Measurements from ENCODE around the gene MMP14. TPM values are rescaled to one million over a fixed set of nuclear protein-coding genes. Genes with fewer than 3 reads are reported as not detected.
A peak's percentile ranks its signal among the peaks of the same experiment; 100 is the strongest.

The MMP14 gene
- polyA plus RNA-seq, 3 donors = 0.14 to 4.6 (median 0.44) TPM

DNA sequence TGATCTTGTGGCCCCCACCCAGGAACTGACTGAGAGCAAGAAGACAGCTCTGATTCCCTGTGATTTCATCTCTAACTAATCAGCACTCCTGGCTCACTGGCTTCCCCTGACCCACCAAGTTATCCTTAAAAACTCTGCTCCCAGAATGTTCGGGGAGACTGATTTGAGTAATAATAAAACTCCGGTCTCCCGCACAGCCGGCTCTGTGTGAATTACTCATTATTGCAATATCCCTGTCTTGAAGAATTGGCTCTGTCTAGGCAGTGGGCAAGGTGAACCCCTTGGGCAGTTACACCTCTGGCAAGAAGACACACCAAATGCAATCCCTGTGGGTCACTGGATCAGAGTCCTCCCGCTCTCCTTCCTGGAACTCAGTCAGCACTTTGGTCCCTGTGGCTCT, 42.4 kb upstream of the MMP14 start:
- 68% methylated on average over 4 of the region's 5 CpGs for WGBS (ENCODE audit: insufficient coverage)
- Mint-ChIP-seq H3K4me1 (peaks cover 78% of the 10 kb centered on the region), H3K9me3 (peaks cover 0 to 4% (median 0%) of the 10 kb centered on the region in 7 donors), H3K4me3 (no peak overlapping the region), H3K36me3 (peaks cover 46 to 76% of the 10 kb centered on the region in 2 donors), H3K27ac (peak overlapping the region in 5 of 7 donors; percentile 51 to 87 (median 76)), H3K27me3 (ENCODE audit: low read depth in 3 of 3) (no peaks in the 10 kb centered on the region)
- Histone ChIP-seq H3K4me3 (replicated peaks in 1 of 3; ENCODE audit: low read depth in 2 of 3, low read length in 3 of 3) (no peak overlapping the region), H3K27me3 (ENCODE audit: control insufficient read depth in 2 of 2, insufficient read depth in 2 of 2, low read length in 2 of 2) (no peaks in the 10 kb centered on the region), H3K36me3 (replicated peaks in 1 of 2; ENCODE audit: control insufficient read depth in 1 of 2, insufficient read depth in 2 of 2, low read length in 2 of 2) (peaks cover 27 to 49% of the 10 kb centered on the region in 2 donors), H3K27ac (ENCODE audit: low read depth in 1 of 2, low read length in 2 of 2) (peak overlapping the region in 1 of 2 donors; percentile 47), H3K9me3 (replicated peaks in 1 of 2; ENCODE audit: control insufficient read depth in 1 of 2, insufficient read depth in 1 of 2, low read length in 2 of 2) (no peaks in the 10 kb centered on the region), H3K79me2 (ENCODE audit: insufficient read depth, low read length) (peaks cover 84% of the 10 kb centered on the region), H2AFZ (ENCODE audit: insufficient read depth, low read depth, low read length, poor library complexity, severe bottlenecking) (no peak overlapping the region), H3K9ac (ENCODE audit: insufficient read depth, low read length, poor library complexity, severe bottlenecking) (no peak overlapping the region), H3K4me1 (ENCODE audit: control insufficient read depth in 1 of 2, insufficient read depth in 2 of 2, low read length in 2 of 2) (peaks cover 64 to 73% of the 10 kb centered on the region in 2 donors), H3K4me2 (replicated peaks; ENCODE audit: extremely low read depth, low read length, poor library complexity, severe bottlenecking) (no peak overlapping the region), H4K20me1 (ENCODE audit: insufficient read depth, low read length) (peaks cover 39% of the 10 kb centered on the region)
- TF ChIP-seq, protein P1, sequence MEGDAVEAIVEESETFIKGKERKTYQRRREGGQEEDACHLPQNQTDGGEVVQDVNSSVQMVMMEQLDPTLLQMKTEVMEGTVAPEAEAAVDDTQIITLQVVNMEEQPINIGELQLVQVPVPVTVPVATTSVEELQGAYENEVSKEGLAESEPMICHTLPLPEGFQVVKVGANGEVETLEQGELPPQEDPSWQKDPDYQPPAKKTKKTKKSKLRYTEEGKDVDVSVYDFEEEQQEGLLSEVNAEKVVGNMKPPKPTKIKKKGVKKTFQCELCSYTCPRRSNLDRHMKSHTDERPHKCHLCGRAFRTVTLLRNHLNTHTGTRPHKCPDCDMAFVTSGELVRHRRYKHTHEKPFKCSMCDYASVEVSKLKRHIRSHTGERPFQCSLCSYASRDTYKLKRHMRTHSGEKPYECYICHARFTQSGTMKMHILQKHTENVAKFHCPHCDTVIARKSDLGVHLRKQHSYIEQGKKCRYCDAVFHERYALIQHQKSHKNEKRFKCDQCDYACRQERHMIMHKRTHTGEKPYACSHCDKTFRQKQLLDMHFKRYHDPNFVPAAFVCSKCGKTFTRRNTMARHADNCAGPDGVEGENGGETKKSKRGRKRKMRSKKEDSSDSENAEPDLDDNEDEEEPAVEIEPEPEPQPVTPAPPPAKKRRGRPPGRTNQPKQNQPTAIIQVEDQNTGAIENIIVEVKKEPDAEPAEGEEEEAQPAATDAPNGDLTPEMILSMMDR (IDR thresholded peaks at IDR 0.05) = no peak
- intact Hi-C loops (cut with micrococcal nuclease) = no loop called here
- DNase-seq = no peak

- TF ChIP-seq, protein P1 (IDR thresholded peaks at IDR 0.05) = no peak
- H2AFZ ChIP-seq (ENCODE audit: insufficient read depth, low read depth, low read length, poor library complexity, severe bottlenecking) = no peak overlapping the region
- 97% methylated on average over 4 of the region's 7 CpGs for WGBS (ENCODE audit: insufficient coverage)
Measured at GRCh38 chr14:22794551-22794951, 41.8 kb upstream of the MMP14 start.

More at GRCh38 chr14:22794551-22794951, 41.8 kb upstream of the MMP14 start:
- H3K27ac ChIP-seq (ENCODE audit: low read depth in 1 of 2, low read length in 2 of 2) = peak overlapping the region in 1 of 2 donors; percentile 47
- intact Hi-C loops (cut with micrococcal nuclease) = no loop called here
- H3K36me3 ChIP-seq (replicated peaks in 1 of 2; ENCODE audit: control insufficient read depth in 1 of 2, insufficient read depth in 2 of 2, low read length in 2 of 2) = peaks cover 27 to 49% of the 10 kb centered on the region in 2 donors
- H3K79me2 ChIP-seq (ENCODE audit: insufficient read depth, low read length) = peaks cover 84% of the 10 kb centered on the region
- H3K9me3 ChIP-seq (replicated peaks in 1 of 2; ENCODE audit: control insufficient read depth in 1 of 2, insufficient read depth in 1 of 2, low read length in 2 of 2) = no peaks in the 10 kb centered on the region
- no peak overlapping the region for H3K4me3 ChIP-seq (replicated peaks in 1 of 3; ENCODE audit: low read depth in 2 of 3, low read length in 3 of 3)
- Mint-ChIP-seq H3K4me1 (peaks cover 76% of the 10 kb centered on the region), H3K27ac (peak overlapping the region in 3 of 7 donors; percentile 51 to 87 (median 66)), H3K4me3 (no peak overlapping the region), H3K36me3 (peaks cover 48 to 78% of the 10 kb centered on the region in 2 donors), H3K9me3 (peaks cover 0 to 4% (median 0%) of the 10 kb centered on the region in 7 donors), H3K27me3 (ENCODE audit: low read depth in 3 of 3) (no peaks in the 10 kb centered on the region)
- H3K4me1 ChIP-seq (ENCODE audit: control insufficient read depth in 1 of 2, insufficient read depth in 2 of 2, low read length in 2 of 2) = peaks cover 64 to 73% of the 10 kb centered on the region in 2 donors
- H3K4me2 ChIP-seq (replicated peaks; ENCODE audit: extremely low read depth, low read length, poor library complexity, severe bottlenecking) = no peak overlapping the region
- no peak for DNase-seq
- no peaks in the 10 kb centered on the region for H3K27me3 ChIP-seq (ENCODE audit: control insufficient read depth in 2 of 2, insufficient read depth in 2 of 2, low read length in 2 of 2)
- H4K20me1 ChIP-seq (ENCODE audit: insufficient read depth, low read length) = peaks cover 39% of the 10 kb centered on the region
- no peak overlapping the region for H3K9ac ChIP-seq (ENCODE audit: insufficient read depth, low read length, poor library complexity, severe bottlenecking)

Measured in CD14-positive monocyte (primary cell).